ENCODE data around the gene RTKN. TPM values are rescaled to one million over a fixed set of nuclear protein-coding genes. Genes with fewer than 3 reads are reported as not detected.

The RTKN gene
- polyA plus RNA-seq, 3 donors, result 0.07 TPM; not detected in 2

- no peaks in the 10 kb centered on the region for H3K9me3 ChIP-seq (replicated peaks in 1 of 2; ENCODE audit: control insufficient read depth in 1 of 2, insufficient read depth in 1 of 2, low read length in 2 of 2)
- H3K27me3 ChIP-seq (ENCODE audit: control insufficient read depth in 2 of 2, insufficient read depth in 2 of 2, low read length in 2 of 2), result no peaks in the 10 kb centered on the region
- intact Hi-C loops (cut with micrococcal nuclease), result no loop called here
- H3K36me3 Mint-ChIP-seq, result peaks cover 0 to 3% of the 10 kb centered on the region in 2 donors
- 100% methylated on average over 1 of the region's 3 CpGs for WGBS (ENCODE audit: insufficient coverage)
- H3K4me2 ChIP-seq (replicated peaks; ENCODE audit: extremely low read depth, low read length, poor library complexity, severe bottlenecking), result no peak overlapping the region
- H3K9me3 Mint-ChIP-seq, result no peaks in the 10 kb centered on the region
- H3K4me3 ChIP-seq (replicated peaks in 1 of 3; ENCODE audit: low read depth in 2 of 3, low read length in 3 of 3), result no peak overlapping the region
- no peak overlapping the region for H2AFZ ChIP-seq (ENCODE audit: insufficient read depth, low read depth, low read length, poor library complexity, severe bottlenecking)
- H3K4me1 ChIP-seq (ENCODE audit: control insufficient read depth in 1 of 2, insufficient read depth in 2 of 2, low read length in 2 of 2), result no peaks in the 10 kb centered on the region
- peaks cover 0 to 8% (median 2%) of the 10 kb centered on the region in 3 donors for H3K27me3 Mint-ChIP-seq (ENCODE audit: low read depth in 3 of 3)
- H3K79me2 ChIP-seq (ENCODE audit: insufficient read depth, low read length), result no peaks in the 10 kb centered on the region
- no peak overlapping the region for H3K9ac ChIP-seq (ENCODE audit: insufficient read depth, low read length, poor library complexity, severe bottlenecking)
- H3K36me3 ChIP-seq (replicated peaks in 1 of 2; ENCODE audit: control insufficient read depth in 1 of 2, insufficient read depth in 2 of 2, low read length in 2 of 2), result no peaks in the 10 kb centered on the region
- TF ChIP-seq, protein P1, sequence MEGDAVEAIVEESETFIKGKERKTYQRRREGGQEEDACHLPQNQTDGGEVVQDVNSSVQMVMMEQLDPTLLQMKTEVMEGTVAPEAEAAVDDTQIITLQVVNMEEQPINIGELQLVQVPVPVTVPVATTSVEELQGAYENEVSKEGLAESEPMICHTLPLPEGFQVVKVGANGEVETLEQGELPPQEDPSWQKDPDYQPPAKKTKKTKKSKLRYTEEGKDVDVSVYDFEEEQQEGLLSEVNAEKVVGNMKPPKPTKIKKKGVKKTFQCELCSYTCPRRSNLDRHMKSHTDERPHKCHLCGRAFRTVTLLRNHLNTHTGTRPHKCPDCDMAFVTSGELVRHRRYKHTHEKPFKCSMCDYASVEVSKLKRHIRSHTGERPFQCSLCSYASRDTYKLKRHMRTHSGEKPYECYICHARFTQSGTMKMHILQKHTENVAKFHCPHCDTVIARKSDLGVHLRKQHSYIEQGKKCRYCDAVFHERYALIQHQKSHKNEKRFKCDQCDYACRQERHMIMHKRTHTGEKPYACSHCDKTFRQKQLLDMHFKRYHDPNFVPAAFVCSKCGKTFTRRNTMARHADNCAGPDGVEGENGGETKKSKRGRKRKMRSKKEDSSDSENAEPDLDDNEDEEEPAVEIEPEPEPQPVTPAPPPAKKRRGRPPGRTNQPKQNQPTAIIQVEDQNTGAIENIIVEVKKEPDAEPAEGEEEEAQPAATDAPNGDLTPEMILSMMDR (IDR thresholded peaks at IDR 0.05), result no peak
- H3K27ac Mint-ChIP-seq, result peak overlapping the region in 1 of 7 donors; percentile 17
- H3K27ac ChIP-seq (ENCODE audit: low read depth in 1 of 2, low read length in 2 of 2), result no peak overlapping the region
- no peak for DNase-seq
- peaks cover 2% of the 10 kb centered on the region for H3K4me1 Mint-ChIP-seq
- H3K4me3 Mint-ChIP-seq, result no peak overlapping the region
- H4K20me1 ChIP-seq (ENCODE audit: insufficient read depth, low read length), result no peaks in the 10 kb centered on the region
Measured at GRCh38 chr2:74427551-74427950, 14.2 kb downstream of the RTKN start.

DNA sequence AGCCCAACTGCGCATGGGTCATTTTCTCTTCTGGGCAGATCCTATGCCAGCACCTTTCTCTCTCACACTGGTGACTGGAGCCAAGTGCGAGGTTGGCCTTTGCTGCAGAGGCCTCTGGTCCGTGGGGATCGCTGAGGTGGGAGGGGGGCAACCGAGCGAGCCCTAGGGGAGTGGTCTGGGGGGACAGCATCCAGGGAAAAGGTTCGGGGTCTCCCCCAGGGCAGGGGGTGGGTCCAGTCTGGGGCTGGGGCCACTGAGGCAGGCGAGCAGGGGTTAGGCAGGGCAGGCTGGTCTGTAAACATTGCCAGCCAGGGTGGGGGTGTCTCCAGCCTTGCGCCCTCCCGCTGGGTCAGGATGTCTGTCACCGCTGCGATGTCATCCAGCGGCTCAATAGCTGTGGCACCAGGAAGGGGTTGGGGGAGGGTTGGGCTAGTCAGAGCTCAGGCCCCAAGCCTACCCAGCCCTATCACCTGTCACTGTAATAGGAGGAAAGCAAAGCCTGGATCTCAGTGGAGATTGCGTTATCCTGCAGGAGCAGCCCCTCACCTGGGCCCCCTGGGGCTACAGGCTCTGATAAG is 15.5 kb downstream of the RTKN start:
- peaks cover 0 to 3% of the 10 kb centered on the region in 2 donors for H3K36me3 Mint-ChIP-seq
- Histone ChIP-seq H3K4me2 (replicated peaks; ENCODE audit: extremely low read depth, low read length, poor library complexity, severe bottlenecking) (no peak overlapping the region), H3K4me1 (ENCODE audit: control insufficient read depth in 1 of 2, insufficient read depth in 2 of 2, low read length in 2 of 2) (peaks cover 7 to 12% of the 10 kb centered on the region in 2 donors), H3K27me3 (ENCODE audit: control insufficient read depth in 2 of 2, insufficient read depth in 2 of 2, low read length in 2 of 2) (no peaks in the 10 kb centered on the region), H3K9ac (ENCODE audit: insufficient read depth, low read length, poor library complexity, severe bottlenecking) (no peak overlapping the region), H2AFZ (ENCODE audit: insufficient read depth, low read depth, low read length, poor library complexity, severe bottlenecking) (no peak overlapping the region), H3K9me3 (replicated peaks in 1 of 2; ENCODE audit: control insufficient read depth in 1 of 2, insufficient read depth in 1 of 2, low read length in 2 of 2) (no peaks in the 10 kb centered on the region), H3K27ac (ENCODE audit: low read depth in 1 of 2, low read length in 2 of 2) (no peak overlapping the region), H4K20me1 (ENCODE audit: insufficient read depth, low read length) (no peaks in the 10 kb centered on the region), H3K4me3 (replicated peaks in 1 of 3; ENCODE audit: low read depth in 2 of 3, low read length in 3 of 3) (no peak overlapping the region), H3K36me3 (replicated peaks in 1 of 2; ENCODE audit: control insufficient read depth in 1 of 2, insufficient read depth in 2 of 2, low read length in 2 of 2) (no peaks in the 10 kb centered on the region), H3K79me2 (ENCODE audit: insufficient read depth, low read length) (no peaks in the 10 kb centered on the region)
- no peak overlapping the region for H3K4me3 Mint-ChIP-seq
- peaks cover 10% of the 10 kb centered on the region for H3K4me1 Mint-ChIP-seq
- intact Hi-C loops (cut with micrococcal nuclease), result no loop called here
- peaks cover 1 to 8% (median 5%) of the 10 kb centered on the region in 3 donors for H3K27me3 Mint-ChIP-seq (ENCODE audit: low read depth in 3 of 3)
- no peak for DNase-seq
- no peaks in the 10 kb centered on the region for H3K9me3 Mint-ChIP-seq
- TF ChIP-seq, protein P1 (IDR thresholded peaks at IDR 0.05), result no peak
- WGBS (ENCODE audit: insufficient coverage), result 96% methylated on average over 8 of the region's 14 CpGs
- no peak overlapping the region for H3K27ac Mint-ChIP-seq
